Retina (tissue), 1 donor: Measurements from ENCODE around the gene EIF3M.
"Not testable (repeated sequence)": the region's sequence is repeated elsewhere in the genome, so short reads cannot be mapped to it uniquely, and the experiment has no call there.

Experiments
- DNase-seq: peaks from one replicate; pipeline ENCODE4 v3.0.0-alpha.2; 2016

Gene EIF3M

DNA sequence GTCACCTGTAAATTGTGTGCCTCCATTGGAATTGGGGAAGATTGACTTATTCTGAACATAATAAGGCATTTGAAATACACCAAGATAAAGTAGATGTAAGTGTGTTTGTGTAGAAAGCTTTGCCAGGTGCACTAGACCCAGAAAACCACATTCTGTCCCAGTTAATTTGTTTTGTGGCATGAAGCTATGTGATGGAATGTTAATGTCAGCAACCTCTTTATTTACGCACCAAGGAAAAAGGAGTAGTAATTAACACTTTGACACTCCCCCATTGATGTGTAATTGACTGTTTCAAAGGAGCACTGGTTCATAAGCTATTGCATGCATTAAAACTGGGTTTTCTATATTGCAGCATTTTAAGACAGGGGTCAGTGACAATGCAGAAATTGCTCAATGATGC, 14.3 kb downstream of the EIF3M start:
- no peak for DNase-seq

DNA sequence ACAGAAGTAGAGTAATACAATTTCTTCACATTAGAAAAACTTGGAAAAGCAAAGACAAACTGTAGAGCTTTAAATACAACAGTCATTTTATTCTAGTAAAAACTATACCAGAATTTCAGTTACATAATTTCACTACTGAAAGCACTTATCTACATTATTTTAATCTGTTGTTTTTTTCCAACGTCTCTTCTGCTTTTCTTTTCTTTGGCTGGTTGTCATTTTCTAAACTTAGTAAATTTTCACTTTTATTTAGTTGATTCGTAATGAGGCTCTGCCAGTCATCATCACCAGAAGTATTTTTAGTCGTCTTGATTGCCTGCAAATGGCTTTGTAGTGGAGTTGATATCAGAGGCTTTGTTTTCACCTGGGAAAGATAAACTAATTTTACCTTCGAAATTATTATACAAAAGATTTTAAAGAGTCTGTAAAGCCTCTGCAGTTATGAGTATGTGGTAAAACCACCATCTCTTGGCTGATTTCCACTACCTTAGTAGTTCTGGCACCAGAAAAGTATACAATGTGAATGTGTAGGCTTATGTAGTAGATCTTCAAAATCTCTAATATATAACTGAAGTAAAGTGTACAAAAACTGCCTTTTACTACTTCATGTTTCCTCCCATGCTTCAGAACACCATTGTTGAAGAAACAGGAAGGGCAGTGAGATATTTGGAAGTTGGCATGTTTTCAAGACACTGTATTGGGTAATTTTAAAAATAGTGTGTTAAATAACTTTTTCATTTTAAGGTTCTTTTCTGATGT, 19.2 kb downstream of the EIF3M start:
- DNase-seq = no peak

DNA sequence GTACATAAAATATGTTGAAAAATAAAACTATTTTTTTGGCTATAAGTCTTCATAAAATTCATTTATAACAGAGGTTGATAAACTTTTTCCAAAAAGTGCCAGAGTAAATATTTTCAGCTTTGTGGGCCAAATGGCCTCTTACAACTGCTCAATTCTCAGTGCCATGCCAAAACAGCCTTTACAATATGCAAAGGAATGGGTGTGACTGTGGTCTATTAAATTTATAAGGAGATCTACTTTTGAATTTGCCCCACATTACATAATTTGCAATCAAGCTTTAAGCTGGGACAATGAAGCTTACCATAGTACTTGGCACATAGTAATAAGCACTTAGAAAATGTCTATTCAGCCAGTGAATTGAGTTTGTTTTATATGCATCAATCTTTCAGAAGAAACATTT, 22.6 kb downstream of the EIF3M start:
- no peak for DNase-seq

DNA sequence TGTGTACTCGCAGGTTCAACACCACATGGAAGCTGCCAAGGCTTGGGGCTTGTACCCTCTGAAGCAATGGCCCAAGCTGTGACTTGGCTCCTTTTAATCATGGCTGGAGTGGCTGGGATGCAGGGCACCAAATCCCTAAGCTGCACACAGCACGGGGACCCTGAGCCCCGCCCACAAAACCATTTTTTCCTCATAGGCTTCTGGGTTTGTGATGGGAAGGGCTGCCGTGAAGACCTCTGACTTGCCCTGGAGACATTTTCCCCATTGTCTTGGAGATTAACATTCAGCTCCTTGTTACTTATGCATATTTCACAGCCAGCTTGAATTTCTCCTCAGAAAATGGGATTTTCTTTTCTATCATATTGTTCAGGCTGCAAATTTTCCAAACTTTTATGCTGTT, 25.2 kb downstream of the EIF3M start:
- DNase-seq = not testable (repeated sequence)

DNA sequence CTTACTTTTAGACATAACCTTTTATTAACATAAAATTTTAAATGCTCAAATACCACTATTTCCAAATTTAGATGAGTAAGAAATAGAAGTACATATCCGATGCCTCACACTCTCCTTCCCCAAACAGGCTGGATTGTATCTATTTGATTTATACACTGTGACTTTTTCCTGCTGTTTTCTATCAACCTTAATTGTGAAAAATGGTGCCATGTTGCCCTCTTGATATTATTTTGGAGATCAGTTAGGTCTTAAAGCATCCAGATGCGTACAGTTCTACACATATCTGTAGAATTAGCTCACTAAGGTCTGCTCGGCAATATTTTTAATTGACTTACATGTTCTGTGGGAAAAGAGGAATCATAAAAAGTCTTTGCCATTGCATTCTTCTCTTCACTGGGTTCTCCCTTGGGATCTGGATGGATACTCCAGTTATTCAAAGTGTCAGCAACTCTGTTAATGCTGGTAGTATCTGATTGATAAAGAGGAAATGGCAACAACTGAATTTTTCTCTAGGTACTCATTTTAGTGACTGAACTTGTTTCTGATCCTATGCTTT, 27.2 kb downstream of the EIF3M start:
- no peak for DNase-seq

DNA sequence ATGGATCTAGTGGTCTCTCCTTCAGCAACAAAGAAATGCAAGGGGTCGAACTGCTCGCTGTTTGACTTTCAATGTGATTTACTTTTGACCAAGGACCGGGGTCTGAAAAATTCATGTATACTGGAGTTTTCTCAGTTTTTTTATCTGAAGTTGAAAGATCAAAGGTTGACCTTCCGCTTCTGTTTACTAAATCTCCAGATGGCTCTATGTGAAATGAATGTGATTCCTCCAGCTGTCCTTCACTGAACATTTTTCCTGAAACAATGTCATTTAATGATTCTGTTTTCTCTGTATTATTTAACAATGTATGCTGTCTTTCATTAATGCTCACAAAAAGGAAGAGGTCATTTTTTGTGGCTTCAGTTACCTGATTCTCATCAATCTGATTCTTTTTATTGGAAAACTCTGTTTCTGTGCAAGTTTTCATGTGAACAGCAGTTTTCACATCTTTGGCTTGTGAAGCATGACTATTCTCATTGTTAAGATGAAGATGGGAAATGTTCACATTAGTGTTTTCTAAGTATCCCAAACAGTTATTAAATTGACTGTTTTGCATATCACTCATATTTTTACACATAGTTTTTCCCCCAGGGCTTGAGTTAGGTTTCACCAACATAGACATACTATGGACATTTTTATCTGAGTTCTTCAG, 30.0 kb downstream of the EIF3M start:
- DNase-seq = no peak

DNA sequence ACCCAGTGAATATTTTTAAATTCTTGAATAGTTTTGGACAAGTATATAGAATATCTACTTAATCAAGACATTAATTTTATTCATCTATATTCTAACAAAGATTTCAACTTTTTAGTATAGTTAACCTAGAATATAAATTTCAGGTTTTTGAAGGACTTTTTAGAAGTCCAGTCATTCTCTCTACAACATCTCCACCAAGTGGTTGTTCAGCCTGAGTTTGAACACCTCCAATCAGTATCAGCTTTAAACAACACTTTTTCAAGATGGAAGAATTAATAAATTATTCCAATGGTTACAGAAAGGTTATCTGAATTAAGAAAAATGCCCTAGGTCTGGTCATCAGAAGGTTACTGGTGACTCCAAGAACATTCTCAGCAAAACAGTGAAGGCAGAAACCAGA, 31.8 kb downstream of the EIF3M start:
- no peak for DNase-seq

DNA sequence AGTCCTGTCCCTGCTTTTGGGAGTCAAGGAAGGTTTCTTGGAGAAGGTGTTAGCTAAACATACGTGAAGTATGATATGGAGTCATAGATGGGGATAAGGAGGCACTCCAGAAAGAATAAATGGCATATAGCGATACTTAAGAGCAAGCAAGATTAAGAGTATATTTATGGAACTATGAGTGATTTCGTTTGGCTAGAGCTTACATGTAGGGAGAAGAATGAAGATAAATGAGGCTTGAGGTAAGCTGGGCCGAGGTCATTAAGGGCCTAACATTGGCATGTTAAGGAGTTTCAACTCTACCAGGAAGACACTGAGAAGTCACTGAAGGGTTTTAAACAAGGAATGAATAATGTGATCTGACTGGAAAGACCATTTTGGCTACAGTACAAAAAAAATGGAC, 33.3 kb downstream of the EIF3M start:
- DNase-seq = no peak

DNA sequence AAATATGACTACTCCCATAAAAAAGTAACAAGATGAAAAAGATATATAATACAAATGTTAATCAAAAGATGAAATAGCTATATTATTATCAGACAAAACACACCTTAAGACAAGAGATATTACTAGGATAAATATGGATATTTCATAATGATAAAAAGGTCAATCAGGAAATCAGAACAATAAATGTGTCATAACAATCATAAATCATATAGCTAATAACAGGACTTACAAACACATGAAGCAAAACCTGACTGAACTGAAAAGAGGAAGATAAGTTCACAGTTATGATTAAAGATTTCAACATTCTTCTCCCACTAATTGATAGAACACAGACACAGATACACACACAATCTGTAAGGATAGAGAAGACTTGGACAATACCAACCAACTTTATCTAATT, 47.2 kb downstream of the EIF3M start:
- no peak for DNase-seq

DNA sequence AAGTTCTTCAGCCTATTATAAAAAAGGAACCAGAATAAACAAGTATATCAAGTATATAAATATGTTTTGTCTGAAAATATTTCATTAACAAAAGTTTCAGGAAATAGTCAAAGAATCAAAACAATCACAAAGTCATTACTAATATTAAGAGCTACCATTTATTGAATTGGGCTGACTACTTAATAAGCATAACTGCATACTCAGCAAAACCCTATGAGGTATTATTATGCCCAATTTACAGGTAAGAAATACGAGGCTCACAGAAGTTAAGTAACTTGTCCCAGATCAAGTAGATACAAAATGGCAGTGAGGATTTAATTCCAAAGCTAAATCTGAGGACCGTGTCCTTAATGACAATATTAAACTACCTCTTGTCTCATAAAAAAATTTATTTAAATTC, 52.2 kb downstream of the EIF3M start:
- no peak for DNase-seq

DNA sequence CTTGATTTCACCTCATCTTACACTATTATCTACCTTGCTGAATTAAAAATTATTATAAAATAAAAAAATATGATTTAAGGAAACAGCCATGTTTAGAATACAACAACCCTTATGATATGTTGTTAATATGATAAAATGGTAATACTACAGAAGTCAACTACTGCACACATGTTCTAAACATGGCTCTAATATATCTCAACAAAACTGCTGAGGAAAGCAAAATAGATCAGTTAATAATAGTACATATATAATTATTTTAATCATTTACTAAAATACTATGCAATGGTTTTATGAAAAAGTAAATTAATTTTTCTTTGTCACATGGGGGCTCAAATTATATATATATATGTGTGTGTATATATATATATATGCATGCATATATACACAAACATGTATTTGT, 57.7 kb downstream of the EIF3M start:
- no peak for DNase-seq

DNA sequence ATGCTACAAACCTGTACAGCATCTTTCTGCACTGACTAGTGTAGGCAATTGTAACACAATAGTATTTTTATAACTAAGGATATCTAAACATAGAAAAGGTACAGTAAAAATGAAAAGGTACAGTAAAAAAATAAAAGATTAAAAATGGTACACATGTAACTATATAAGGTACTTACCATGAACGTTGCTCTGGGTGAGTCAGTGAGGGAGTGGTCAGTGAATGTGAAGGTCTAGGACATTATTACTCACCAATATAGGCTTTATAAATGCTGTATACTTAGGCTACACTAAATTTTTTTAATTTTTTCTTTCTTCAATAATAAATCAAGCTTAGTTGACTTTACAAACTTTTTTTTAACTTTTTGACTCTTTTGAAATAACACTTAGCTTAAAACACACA, 59.9 kb downstream of the EIF3M start:
- no peak for DNase-seq
